ENCODE results near the gene KDSR. TPM values are rescaled to one million over a fixed set of nuclear protein-coding genes. Genes with fewer than 3 reads are reported as not detected.

Gene KDSR
- polyA plus RNA-seq, 2 of the 4 experiments (the other 2 are of a cell fraction) = 13.6 to 21.2 TPM

DNA sequence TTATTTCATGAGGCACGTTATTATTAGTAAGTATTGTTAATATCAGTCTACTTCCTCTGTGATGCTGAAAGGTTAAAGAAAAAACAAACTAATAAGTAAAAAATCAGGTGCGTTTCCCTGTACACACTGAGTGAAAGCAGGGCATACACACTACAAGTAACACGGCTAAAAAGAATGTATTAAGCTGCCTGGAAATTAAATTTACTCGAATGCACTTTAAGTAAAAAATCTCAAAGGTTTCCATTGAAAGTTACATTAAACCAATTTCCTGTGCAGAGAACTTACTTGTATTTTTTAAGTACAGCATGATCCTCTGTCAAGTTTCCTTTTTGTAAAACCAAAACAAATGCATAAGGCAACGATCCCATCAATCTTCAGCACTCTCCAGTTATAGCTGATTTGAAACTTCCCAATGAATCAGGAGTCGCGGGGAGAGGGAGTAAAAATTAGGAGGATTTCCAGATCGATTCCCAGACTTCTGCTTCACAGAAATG lies 48.1 kb downstream of the KDSR start:
- FAIRE-seq (no peak), ATAC-seq (no peak)

DNA sequence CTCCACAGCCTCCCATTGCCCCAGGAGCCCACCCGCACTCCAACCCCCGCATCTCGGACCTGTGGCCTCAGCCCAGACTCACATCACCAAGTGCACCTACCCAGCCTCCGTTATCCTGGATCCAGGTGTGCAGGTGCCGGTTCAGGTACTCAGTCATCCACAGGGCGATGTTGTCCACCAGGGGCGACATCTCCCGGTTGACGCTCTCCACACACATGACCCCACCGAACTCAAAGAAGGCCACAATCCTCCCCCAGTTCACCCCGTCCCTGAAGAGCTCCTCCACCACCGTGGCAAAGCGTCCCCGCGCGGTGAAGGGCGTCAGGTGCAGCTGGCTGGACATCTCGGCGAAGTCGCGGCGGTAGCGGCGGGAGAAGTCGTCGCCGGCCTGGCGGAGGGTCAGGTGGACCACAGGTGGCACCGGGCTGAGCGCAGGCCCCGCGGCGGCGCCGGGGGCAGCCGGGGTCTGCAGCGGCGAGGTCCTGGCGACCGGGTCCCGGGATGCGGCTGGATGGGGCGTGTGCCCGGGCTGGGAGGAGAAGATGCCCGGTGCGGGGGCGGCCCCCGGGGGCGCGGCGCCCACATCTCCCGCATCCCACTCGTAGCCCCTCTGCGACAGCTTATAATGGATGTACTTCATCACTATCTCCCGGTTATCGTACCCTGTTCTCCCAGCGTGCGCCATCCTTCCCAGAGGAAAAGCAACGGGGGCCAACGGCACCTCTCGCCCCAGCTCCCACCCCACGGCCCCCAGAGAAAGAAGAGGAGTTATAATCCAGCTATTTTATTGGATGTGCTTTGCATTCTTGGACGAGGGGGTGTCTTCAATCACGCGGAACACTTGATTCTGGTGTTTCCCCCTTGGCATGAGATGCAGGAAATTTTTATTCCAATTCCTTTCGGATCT lies 48.8 kb downstream of the KDSR start:
- H3K27ac ChIP-seq = no peak overlapping the region
- ChIA-PET CTCF (interaction anchor here (0.6 to 1.6 kb wide), 4 partner anchors 189 to 302 kb away, joined by 3 to 4 read pairs (median 3); no protein-coding TSS in a partner anchor), POLR2A (no interaction called here)
- no peaks in the 10 kb centered on the region for H3K9me3 ChIP-seq
- H3K4me1 ChIP-seq = peaks cover 15% of the 10 kb centered on the region; the same call in 1 of the 3 replicates
- no peak for TF ChIP-seq ESRRA (IDR thresholded peaks at IDR 0.05; ENCODE audit: borderline replicate concordance, low read length)
- no peak for TF ChIP-seq CBX8 (IDR thresholded peaks at IDR 0.05)
- no peak for TF ChIP-seq MYC (IDR thresholded peaks at IDR 0.05; ENCODE audit: borderline replicate concordance, low read length)
- no peak for TF ChIP-seq CEBPB (IDR thresholded peaks at IDR 0.05)
- TF ChIP-seq ZNF302 (CRISPR knock-in tag; IDR thresholded peaks at IDR 0.05) = no peak
- no peak for TF ChIP-seq PHF8 (IDR thresholded peaks at IDR 0.05; ENCODE audit: borderline replicate concordance, low read depth)
- TF ChIP-seq, protein P1, sequence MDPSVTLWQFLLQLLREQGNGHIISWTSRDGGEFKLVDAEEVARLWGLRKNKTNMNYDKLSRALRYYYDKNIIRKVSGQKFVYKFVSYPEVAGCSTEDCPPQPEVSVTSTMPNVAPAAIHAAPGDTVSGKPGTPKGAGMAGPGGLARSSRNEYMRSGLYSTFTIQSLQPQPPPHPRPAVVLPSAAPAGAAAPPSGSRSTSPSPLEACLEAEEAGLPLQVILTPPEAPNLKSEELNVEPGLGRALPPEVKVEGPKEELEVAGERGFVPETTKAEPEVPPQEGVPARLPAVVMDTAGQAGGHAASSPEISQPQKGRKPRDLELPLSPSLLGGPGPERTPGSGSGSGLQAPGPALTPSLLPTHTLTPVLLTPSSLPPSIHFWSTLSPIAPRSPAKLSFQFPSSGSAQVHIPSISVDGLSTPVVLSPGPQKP (IDR thresholded peaks at IDR 0.05; ENCODE audit: low read depth, low read length) = no peak
- TF ChIP-seq, protein P2, sequence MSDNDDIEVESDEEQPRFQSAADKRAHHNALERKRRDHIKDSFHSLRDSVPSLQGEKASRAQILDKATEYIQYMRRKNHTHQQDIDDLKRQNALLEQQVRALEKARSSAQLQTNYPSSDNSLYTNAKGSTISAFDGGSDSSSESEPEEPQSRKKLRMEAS (IDR thresholded peaks at IDR 0.05) = no peak
- no peak for TF ChIP-seq RAD21 (conservative IDR thresholded peaks at IDR 0.05 in 1 of 2, IDR thresholded peaks at IDR 0.05 in 1 of 2)
- TF ChIP-seq FOXS1 (CRISPR knock-in tag; IDR thresholded peaks at IDR 0.05) = no peak
- TF ChIP-seq FOSL2 (IDR thresholded peaks at IDR 0.05) = no peak
- TF ChIP-seq FOSL2 (CRISPR knock-in tag; IDR thresholded peaks at IDR 0.05) = no peak
- TF ChIP-seq, protein P3, sequence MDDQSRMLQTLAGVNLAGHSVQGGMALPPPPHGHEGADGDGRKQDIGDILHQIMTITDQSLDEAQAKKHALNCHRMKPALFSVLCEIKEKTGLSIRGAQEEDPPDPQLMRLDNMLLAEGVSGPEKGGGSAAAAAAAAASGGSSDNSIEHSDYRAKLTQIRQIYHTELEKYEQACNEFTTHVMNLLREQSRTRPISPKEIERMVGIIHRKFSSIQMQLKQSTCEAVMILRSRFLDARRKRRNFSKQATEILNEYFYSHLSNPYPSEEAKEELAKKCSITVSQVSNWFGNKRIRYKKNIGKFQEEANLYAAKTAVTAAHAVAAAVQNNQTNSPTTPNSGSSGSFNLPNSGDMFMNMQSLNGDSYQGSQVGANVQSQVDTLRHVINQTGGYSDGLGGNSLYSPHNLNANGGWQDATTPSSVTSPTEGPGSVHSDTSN (IDR thresholded peaks at IDR 0.05) = no peak
- TF ChIP-seq, protein P4, sequence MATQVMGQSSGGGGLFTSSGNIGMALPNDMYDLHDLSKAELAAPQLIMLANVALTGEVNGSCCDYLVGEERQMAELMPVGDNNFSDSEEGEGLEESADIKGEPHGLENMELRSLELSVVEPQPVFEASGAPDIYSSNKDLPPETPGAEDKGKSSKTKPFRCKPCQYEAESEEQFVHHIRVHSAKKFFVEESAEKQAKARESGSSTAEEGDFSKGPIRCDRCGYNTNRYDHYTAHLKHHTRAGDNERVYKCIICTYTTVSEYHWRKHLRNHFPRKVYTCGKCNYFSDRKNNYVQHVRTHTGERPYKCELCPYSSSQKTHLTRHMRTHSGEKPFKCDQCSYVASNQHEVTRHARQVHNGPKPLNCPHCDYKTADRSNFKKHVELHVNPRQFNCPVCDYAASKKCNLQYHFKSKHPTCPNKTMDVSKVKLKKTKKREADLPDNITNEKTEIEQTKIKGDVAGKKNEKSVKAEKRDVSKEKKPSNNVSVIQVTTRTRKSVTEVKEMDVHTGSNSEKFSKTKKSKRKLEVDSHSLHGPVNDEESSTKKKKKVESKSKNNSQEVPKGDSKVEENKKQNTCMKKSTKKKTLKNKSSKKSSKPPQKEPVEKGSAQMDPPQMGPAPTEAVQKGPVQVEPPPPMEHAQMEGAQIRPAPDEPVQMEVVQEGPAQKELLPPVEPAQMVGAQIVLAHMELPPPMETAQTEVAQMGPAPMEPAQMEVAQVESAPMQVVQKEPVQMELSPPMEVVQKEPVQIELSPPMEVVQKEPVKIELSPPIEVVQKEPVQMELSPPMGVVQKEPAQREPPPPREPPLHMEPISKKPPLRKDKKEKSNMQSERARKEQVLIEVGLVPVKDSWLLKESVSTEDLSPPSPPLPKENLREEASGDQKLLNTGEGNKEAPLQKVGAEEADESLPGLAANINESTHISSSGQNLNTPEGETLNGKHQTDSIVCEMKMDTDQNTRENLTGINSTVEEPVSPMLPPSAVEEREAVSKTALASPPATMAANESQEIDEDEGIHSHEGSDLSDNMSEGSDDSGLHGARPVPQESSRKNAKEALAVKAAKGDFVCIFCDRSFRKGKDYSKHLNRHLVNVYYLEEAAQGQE (IDR thresholded peaks at IDR 0.05) = no peak
- no peak for TF ChIP-seq TP53 (CRISPR knock-in tag; IDR thresholded peaks at IDR 0.05)
- no peak for TF ChIP-seq CHD2 (IDR thresholded peaks at IDR 0.05; ENCODE audit: low read length, partially characterized antibody)
- TF ChIP-seq, protein P5, sequence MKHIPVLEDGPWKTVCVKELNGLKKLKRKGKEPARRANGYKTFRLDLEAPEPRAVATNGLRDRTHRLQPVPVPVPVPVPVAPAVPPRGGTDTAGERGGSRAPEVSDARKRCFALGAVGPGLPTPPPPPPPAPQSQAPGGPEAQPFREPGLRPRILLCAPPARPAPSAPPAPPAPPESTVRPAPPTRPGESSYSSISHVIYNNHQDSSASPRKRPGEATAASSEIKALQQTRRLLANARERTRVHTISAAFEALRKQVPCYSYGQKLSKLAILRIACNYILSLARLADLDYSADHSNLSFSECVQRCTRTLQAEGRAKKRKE (CRISPR knock-in tag; IDR thresholded peaks at IDR 0.05; ENCODE audit: low read depth) = no peak
- H3K4me3 ChIP-seq = peak overlapping the region; percentile 51; the same call in 2 of the 3 replicates
- 61% methylated on average over 29 of the region's 66 CpGs for WGBS (ENCODE audit: missing lambda C conversion rate)
- no peak for ATAC-seq
- FAIRE-seq = no peak
- DNase-seq (ENCODE audit: low read depth in 1 of 2, low spot score in 1 of 2) = no peak
- H3K4me2 ChIP-seq = peak overlapping the region; percentile 81

More for the DNA sequence above, 48.1 kb downstream of the KDSR start:
- TF ChIP-seq KDM5A (IDR thresholded peaks at IDR 0.05) (no peak), CBX8 (IDR thresholded peaks at IDR 0.05) (peak; percentile 94; the same call in 1 of the 2 replicates), EHF (CRISPR knock-in tag; IDR thresholded peaks at IDR 0.05) (no peak), RCOR1 (IDR thresholded peaks at IDR 0.05; ENCODE audit: low read depth, low read length) (no peak), NFE2L2 (conservative IDR thresholded peaks at IDR 0.05; ENCODE audit: low read length) (no peak), GATA3 (IDR thresholded peaks at IDR 0.05; ENCODE audit: borderline replicate concordance) (no peak), ZSCAN20 (CRISPR knock-in tag; IDR thresholded peaks at IDR 0.05) (no peak), RFX5 (IDR thresholded peaks at IDR 0.05) (no peak), BHLHE40 (IDR thresholded peaks at IDR 0.05; ENCODE audit: low read depth, low read length) (no peak), MAZ (IDR thresholded peaks at IDR 0.05; ENCODE audit: borderline replicate concordance, low read depth, low read length) (no peak), RNF2 (IDR thresholded peaks at IDR 0.05; ENCODE audit: borderline replicate concordance, low read depth) (0 out of 2 replicates have a peak, but pooled peaks have one; percentile 62)
- TF ChIP-seq, protein P6, sequence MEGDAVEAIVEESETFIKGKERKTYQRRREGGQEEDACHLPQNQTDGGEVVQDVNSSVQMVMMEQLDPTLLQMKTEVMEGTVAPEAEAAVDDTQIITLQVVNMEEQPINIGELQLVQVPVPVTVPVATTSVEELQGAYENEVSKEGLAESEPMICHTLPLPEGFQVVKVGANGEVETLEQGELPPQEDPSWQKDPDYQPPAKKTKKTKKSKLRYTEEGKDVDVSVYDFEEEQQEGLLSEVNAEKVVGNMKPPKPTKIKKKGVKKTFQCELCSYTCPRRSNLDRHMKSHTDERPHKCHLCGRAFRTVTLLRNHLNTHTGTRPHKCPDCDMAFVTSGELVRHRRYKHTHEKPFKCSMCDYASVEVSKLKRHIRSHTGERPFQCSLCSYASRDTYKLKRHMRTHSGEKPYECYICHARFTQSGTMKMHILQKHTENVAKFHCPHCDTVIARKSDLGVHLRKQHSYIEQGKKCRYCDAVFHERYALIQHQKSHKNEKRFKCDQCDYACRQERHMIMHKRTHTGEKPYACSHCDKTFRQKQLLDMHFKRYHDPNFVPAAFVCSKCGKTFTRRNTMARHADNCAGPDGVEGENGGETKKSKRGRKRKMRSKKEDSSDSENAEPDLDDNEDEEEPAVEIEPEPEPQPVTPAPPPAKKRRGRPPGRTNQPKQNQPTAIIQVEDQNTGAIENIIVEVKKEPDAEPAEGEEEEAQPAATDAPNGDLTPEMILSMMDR (IDR thresholded peaks at IDR 0.05) = no peak
- Histone ChIP-seq H3K4me3 (peak overlapping the region; percentile 51), H3K4me2 (peak overlapping the region; percentile 81), H3K4me1 (peaks cover 15% of the 10 kb centered on the region; the same call in 1 of the 3 replicates), H3K9me3 (no peaks in the 10 kb centered on the region), H3K27ac (peak overlapping the region in 1 of 2 experiments; percentile 94; a peak in 3 of 6 replicates)
- CTCF ChIA-PET = interaction anchor here (0.6 to 1.2 kb wide), 3 partner anchors 190 to 1070 kb away, joined by 3 to 4 read pairs (median 3); no protein-coding TSS in a partner anchor
- no peak for DNase-seq (ENCODE audit: low read depth in 1 of 2, low spot score in 1 of 2)
- WGBS (ENCODE audit: missing lambda C conversion rate) = 3% methylated on average over 8 of the region's 8 CpGs
- POLR2A ChIA-PET = no interaction called here

Measured in A549 (cell line).